AG04450 (cell line): ENCODE measurements around the gene PDIA2. TPM values are rescaled to one million over a fixed set of nuclear protein-coding genes. Genes with fewer than 3 reads are reported as not detected.

Experiments
- CTCF ChIA-PET: fragments of 300-600, 350-600 bp; formaldehyde crosslinking; extraction: SDS; loops from one replicate; lab custom pipeline; 2022; ENCODE audit warnings: antibody characterized with exemption, inconsistent platforms; lab: Charles Lee
- POLR2A ChIA-PET: fragments of 350-600 bp; formaldehyde crosslinking; extraction: SDS; loops from one replicate; lab custom pipeline; 2021; ENCODE audit warnings: antibody characterized with exemption, inconsistent platforms; lab: Yijun Ruan, JAX
- DNase-seq: peaks from one replicate; pipeline ENCODE4 v3.0.0-alpha.2; 2011; ENCODE audit warnings: low read depth, low spot score
- H3K27ac ChIP-seq: one replicate; pipeline ENCODE4 v1.5.1; 2012; ENCODE audit warnings: low read depth, low read length, control low read depth
- H3K27me3 ChIP-seq: one replicate; pipeline ENCODE4 v1.6.0; 2012; ENCODE audit warnings: low read length; ENCODE audit not compliant: control insufficient read depth, insufficient read depth
- H3K4me3 ChIP-seq: 2 replicates; pipeline ENCODE4 v1.5.1; 2011; ENCODE audit warnings: mild to moderate bottlenecking, low read depth, low read length, control low read depth
- H3K9me3 ChIP-seq: 2 replicates; pipeline ENCODE4 v1.5.1; 2012; ENCODE audit warnings: low read length; ENCODE audit not compliant: control insufficient read depth, insufficient read depth
- polyA plus RNA-seq: library from polyadenylated mRNA; depleted of rRNA; stranded (reverse); fragments of >200 nt; gene quantifications from 2 replicates; pipeline ENCODE4 v1.2.3, GENCODE V29; 2011
- TF ChIP-seq, protein P1 (sequence below): IDR thresholded peaks from 2 replicates; pipeline ENCODE4 v1.5.1; 2011; ENCODE audit warnings: low read depth, low read length, control low read depth, inconsistent platforms

Gene PDIA2
- polyA plus RNA-seq, 1 experiment: 0.45 TPM

DNA sequence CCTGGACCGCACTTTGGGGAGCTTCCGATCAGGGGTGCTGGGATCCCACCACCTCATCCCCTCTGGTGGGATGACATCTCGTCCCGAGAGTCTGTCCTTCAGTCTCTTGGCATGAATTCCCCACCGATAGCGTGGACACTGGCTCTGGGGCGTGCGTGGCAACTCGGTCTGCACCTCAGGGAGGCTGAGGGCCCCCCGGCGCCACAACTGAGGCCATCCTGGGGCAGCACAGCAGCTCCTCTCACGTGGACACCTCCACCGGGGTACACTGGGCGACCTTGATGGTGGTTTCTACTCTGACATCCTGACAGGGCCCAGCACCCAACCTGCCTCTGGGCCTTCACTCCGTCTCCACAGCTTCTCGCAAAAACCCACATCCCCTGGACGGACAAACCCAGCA lies 8.6 kb downstream of the PDIA2 start:
- POLR2A ChIA-PET: no interaction called here
- no peak overlapping the region for H3K27ac ChIP-seq
- H3K9me3 ChIP-seq: peaks cover 3% of the 10 kb centered on the region
- no peaks in the 10 kb centered on the region for H3K27me3 ChIP-seq
- H3K4me3 ChIP-seq: no peak overlapping the region
- TF ChIP-seq, protein P1, sequence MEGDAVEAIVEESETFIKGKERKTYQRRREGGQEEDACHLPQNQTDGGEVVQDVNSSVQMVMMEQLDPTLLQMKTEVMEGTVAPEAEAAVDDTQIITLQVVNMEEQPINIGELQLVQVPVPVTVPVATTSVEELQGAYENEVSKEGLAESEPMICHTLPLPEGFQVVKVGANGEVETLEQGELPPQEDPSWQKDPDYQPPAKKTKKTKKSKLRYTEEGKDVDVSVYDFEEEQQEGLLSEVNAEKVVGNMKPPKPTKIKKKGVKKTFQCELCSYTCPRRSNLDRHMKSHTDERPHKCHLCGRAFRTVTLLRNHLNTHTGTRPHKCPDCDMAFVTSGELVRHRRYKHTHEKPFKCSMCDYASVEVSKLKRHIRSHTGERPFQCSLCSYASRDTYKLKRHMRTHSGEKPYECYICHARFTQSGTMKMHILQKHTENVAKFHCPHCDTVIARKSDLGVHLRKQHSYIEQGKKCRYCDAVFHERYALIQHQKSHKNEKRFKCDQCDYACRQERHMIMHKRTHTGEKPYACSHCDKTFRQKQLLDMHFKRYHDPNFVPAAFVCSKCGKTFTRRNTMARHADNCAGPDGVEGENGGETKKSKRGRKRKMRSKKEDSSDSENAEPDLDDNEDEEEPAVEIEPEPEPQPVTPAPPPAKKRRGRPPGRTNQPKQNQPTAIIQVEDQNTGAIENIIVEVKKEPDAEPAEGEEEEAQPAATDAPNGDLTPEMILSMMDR: no peak
- CTCF ChIA-PET: no interaction called here
- no peak for DNase-seq

DNA sequence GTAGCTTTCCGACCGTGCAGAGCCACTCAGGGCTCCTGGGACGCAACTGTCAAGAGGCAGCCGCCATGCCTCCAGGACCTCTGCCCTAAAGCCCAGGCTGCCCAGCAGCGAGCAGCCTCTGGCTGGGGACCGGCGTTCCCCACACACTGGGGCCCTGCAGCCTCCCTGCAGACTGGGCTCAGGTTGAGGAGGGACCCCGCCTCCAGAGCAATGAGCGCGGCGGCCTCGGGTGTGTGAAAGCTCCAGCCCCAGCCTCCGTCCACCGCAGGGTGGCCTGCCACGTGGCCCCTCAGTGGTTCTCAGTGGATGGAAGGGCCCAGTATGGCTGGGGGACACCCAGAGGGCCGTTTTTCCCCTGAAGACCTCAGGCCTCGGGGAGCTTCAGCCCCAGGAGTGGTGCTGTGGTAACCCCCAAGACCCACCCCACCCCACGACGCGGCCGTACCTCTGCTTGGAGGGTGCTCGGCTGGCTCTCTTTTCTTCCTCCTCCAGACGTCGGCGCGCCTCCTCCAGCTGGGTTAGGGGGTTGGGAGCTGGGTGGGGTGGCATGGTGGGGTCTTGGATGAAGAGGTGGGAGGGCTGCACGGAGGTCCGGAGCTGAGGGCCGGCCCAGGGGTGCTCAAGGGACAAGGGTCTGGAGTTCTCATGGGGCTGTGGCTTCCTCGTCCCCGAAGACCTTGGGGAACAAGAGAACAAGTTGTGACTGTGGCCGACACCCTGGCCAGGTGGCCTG lies 10.2 kb downstream of the PDIA2 start:
- no peak for DNase-seq
- POLR2A ChIA-PET: no interaction called here
- Histone ChIP-seq H3K9me3 (no peaks in the 10 kb centered on the region), H3K4me3 (no peak overlapping the region), H3K27ac (no peak overlapping the region), H3K27me3 (no peaks in the 10 kb centered on the region)
- CTCF ChIA-PET: no interaction called here
- TF ChIP-seq, protein P1: no peak

DNA sequence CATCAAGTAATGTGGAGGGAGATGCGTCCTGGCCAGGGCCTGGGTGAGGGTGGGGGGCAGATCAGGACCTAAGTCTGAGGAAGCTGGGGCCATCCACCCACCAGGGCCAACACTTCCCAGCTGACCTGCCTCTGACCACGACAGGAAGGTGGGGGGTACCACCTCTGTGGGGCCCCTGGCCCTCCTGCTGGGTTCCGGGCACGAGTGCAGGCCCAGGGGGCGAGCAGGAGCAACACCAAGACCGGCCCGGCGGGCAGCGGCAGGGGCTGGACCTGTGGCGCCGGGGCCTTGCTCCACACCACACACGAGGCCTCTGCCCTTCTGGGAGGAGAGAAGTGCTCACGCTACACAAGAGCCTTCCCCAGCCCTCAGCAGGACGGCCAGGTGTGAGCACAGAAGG lies 13.3 kb downstream of the PDIA2 start:
- no peaks in the 10 kb centered on the region for H3K27me3 ChIP-seq
- H3K27ac ChIP-seq: no peak overlapping the region
- ChIA-PET POLR2A (no interaction called here), CTCF (no interaction called here)
- DNase-seq: no peak
- no peak overlapping the region for H3K4me3 ChIP-seq
- TF ChIP-seq, protein P1: no peak
- no peaks in the 10 kb centered on the region for H3K9me3 ChIP-seq

DNA sequence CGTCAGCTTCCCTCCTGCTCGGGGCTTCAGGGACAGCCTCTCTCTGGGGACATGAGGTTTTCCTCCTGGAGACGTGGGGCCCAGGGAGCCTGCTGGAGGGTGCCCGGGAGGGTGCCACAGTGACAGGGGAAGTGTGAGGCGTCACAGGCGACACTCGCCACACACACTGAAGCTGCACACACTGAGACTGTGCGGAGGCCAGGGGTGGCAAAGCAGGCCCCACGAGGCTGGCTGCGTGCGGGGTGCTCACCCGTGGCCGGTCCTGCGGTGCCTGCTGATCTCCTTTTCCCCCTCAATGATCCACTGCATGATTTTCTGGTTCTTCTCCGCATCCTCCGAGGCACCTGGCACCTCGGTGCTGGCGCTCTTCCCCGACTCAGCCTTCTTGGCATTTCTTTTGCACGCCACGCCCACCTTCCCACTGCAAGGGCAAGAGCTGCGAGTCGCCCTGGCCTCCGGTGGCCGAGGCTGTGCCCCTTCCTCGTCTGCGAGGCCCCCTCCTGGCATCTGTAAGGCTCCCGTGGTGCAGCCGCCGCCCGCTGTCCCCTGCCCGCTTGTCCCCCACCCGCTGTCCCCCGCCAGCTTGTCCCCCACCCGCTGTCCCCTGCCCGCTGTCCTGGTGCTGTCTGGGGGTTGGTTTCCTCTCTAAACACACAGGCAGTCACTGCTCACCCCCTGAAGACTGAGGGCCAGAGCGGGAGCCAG lies 14.0 kb downstream of the PDIA2 start:
- Histone ChIP-seq H3K9me3 (no peaks in the 10 kb centered on the region; the same call in 1 of the 2 replicates), H3K27me3 (no peaks in the 10 kb centered on the region), H3K4me3 (no peak overlapping the region), H3K27ac (no peak overlapping the region)
- CTCF ChIA-PET: no interaction called here
- POLR2A ChIA-PET: no interaction called here
- TF ChIP-seq, protein P1: no peak
- no peak for DNase-seq

DNA sequence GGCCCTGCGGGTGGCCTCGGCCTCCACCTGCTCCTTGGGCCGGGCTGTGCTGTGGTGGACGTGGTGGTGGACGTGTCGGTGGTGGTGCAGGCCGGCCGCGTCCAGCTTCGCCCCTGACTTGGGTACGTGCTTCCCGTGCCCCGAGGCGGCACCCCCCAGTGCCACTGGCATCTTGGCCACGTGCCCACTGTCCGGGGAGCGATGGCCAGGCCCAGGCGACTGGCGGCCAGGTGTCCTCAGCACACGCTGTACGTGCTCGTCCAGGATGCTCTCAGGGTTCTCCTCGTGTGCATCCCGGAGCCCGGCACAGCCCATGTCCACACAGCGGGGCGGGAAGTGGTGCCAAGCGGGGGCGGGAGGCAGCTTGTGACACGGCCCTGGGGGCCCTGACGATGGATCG lies 14.9 kb downstream of the PDIA2 start:
- DNase-seq: no peak
- Histone ChIP-seq H3K27ac (no peak overlapping the region), H3K4me3 (no peak overlapping the region), H3K9me3 (no peaks in the 10 kb centered on the region; the same call in 1 of the 2 replicates), H3K27me3 (no peaks in the 10 kb centered on the region)
- ChIA-PET CTCF (no interaction called here), POLR2A (no interaction called here)
- TF ChIP-seq, protein P1: no peak
